Neural cell (in vitro differentiated cells): ENCODE measurements around the gene MICAL2. TPM values are rescaled to one million over a fixed set of nuclear protein-coding genes. Genes with fewer than 3 reads are reported as not detected.

Experiments used
- H2AFZ ChIP-seq: fragments of 200-600, 300-800 bp; sonication (generic), shearing (Covaris generic); 2 replicates; pipeline ENCODE4 v1.6.0; 2014; ENCODE audit warnings: low read depth, mild to moderate bottlenecking, antibody characterized with exemption, low read length, moderate library complexity
- H3F3A ChIP-seq: fragments of 200-600 bp; shearing (Covaris generic); 2 replicates; pipeline ENCODE4 v1.6.1; 2016; ENCODE audit warnings: mild to moderate bottlenecking, moderate library complexity, mixed read lengths, antibody characterized with exemption, low read length; ENCODE audit not compliant: insufficient read depth, poor library complexity, severe bottlenecking
- H3K27ac ChIP-seq: fragments of 200-600, 300-800 bp; sonication (generic), shearing (Covaris generic); 2 replicates; pipeline ENCODE4 v1.5.1; 2014; ENCODE audit warnings: mild to moderate bottlenecking, low read length, moderate library complexity
- H3K27me3 ChIP-seq: fragments of 300-800, 200-600 bp; sonication (generic), shearing (Covaris generic); 2 replicates; pipeline ENCODE4 v1.6.0; 2014; ENCODE audit warnings: mild to moderate bottlenecking, low read depth, low read length, moderate library complexity; ENCODE audit not compliant: insufficient read depth
- H3K36me3 ChIP-seq: fragments of 300-800, 200-600 bp; sonication (generic), shearing (Covaris generic); 2 replicates; pipeline ENCODE4 v1.5.1; 2014; ENCODE audit warnings: mild to moderate bottlenecking, antibody characterized with exemption, low read length, moderate library complexity; ENCODE audit not compliant: insufficient read depth
- H3K4me2 ChIP-seq: fragments of 300-800, 200-600 bp; sonication (generic), shearing (Covaris generic); 2 replicates; pipeline ENCODE4 v1.6.0; 2014; ENCODE audit warnings: mild to moderate bottlenecking, low read length
- H3K4me3 ChIP-seq: fragments of 300-800, 200-600 bp; sonication (generic), shearing (Covaris generic); 2 replicates; pipeline ENCODE4 v1.5.1; 2014; ENCODE audit warnings: mild to moderate bottlenecking, low read length, moderate library complexity
- H3K79me2 ChIP-seq: fragments of 200-600 bp; shearing (Covaris generic); replicated peaks from 2 replicates; pipeline ENCODE4 v1.6.0; 2014; ENCODE audit warnings: mild to moderate bottlenecking, low read length, moderate library complexity; ENCODE audit not compliant: insufficient read depth
- H3K9ac ChIP-seq: fragments of 300-800, 200-600 bp; sonication (generic), shearing (Covaris generic); 2 replicates; pipeline ENCODE4 v1.6.1; 2016; ENCODE audit warnings: mild to moderate bottlenecking, low read length, mixed read lengths
- H3K9me2 ChIP-seq: fragments of 200-600 bp; shearing (Covaris generic); 2 replicates; pipeline ENCODE4 v1.6.1; 2016; ENCODE audit warnings: mild to moderate bottlenecking, low read length, mixed read lengths; ENCODE audit not compliant: insufficient read depth
- H3K9me3 ChIP-seq: fragments of 200-600, 300-800 bp; sonication (generic), shearing (Covaris generic); 2 replicates; pipeline ENCODE4 v1.6.1; 2016; ENCODE audit warnings: mild to moderate bottlenecking, mixed run types, low read length, moderate library complexity, mixed read lengths
- H4K20me1 ChIP-seq: fragments of 200-600 bp; shearing (Covaris generic); 2 replicates; pipeline ENCODE4 v1.6.1; 2016; ENCODE audit warnings: mild to moderate bottlenecking, mixed run types; ENCODE audit not compliant: insufficient read depth
- EP300 ChIP-seq: fragments of 450-650 bp; conservative IDR thresholded peaks from 2 replicates; pipeline ENCODE4 v1.6.1; 2014; ENCODE audit warnings: antibody characterized with exemption, mild to moderate bottlenecking, moderate library complexity; ENCODE audit not compliant: poor library complexity, severe bottlenecking
- EZH2 ChIP-seq: fragments of 200-600, 300-800 bp; shearing (Covaris generic), sonication (generic); IDR thresholded peaks from 2 replicates; pipeline ENCODE4 v1.6.1; 2014; ENCODE audit warnings: antibody characterized with exemption, low read length, borderline replicate concordance, mild to moderate bottlenecking; ENCODE audit not compliant: insufficient read depth, poor library complexity, severe bottlenecking
- MXI1 ChIP-seq: fragments of 450-650 bp; conservative IDR thresholded peaks from 2 replicates; pipeline ENCODE4 v1.6.1; 2014; ENCODE audit warnings: antibody characterized with exemption, mild to moderate bottlenecking; ENCODE audit not compliant: poor library complexity, severe bottlenecking
- POLR2AphosphoS5 ChIP-seq: IDR thresholded peaks from 2 replicates; pipeline ENCODE4 v1.6.1; 2012
- RAD21 ChIP-seq: fragments of 450-650 bp; conservative IDR thresholded peaks from 2 replicates; pipeline ENCODE4 v1.6.1; 2014; ENCODE audit warnings: antibody characterized with exemption, mild to moderate bottlenecking, moderate library complexity
- SMC3 ChIP-seq: fragments of 450-650 bp; conservative IDR thresholded peaks from 2 replicates; pipeline ENCODE4 v1.6.1; 2014; ENCODE audit warnings: antibody characterized with exemption, mild to moderate bottlenecking, moderate library complexity; ENCODE audit not compliant: poor library complexity
- TAF1 ChIP-seq: IDR thresholded peaks from 2 replicates; pipeline ENCODE4 v1.6.1; 2012; ENCODE audit warnings: low read depth
- polyA plus RNA-seq: library from polyadenylated mRNA; depleted of rRNA; stranded (reverse); fragments of >200 nt; gene quantifications from 2 replicates; pipeline ENCODE4 v1.2.3, GENCODE V29; 2014
- TF ChIP-seq, protein P1 (sequence below): fragments of 450-650 bp; IDR thresholded peaks from 2 replicates; pipeline ENCODE4 v1.5.1; 2014; ENCODE audit warnings: antibody characterized with exemption, mild to moderate bottlenecking, moderate library complexity; ENCODE audit not compliant: poor library complexity, severe bottlenecking
- TF ChIP-seq, protein P2 (sequence below): IDR thresholded peaks from 2 replicates; pipeline ENCODE4 v1.6.1; 2012; ENCODE audit warnings: borderline replicate concordance

Gene MICAL2
- polyA plus RNA-seq, 1 donor from 2014 or later = 2.2 TPM

DNA sequence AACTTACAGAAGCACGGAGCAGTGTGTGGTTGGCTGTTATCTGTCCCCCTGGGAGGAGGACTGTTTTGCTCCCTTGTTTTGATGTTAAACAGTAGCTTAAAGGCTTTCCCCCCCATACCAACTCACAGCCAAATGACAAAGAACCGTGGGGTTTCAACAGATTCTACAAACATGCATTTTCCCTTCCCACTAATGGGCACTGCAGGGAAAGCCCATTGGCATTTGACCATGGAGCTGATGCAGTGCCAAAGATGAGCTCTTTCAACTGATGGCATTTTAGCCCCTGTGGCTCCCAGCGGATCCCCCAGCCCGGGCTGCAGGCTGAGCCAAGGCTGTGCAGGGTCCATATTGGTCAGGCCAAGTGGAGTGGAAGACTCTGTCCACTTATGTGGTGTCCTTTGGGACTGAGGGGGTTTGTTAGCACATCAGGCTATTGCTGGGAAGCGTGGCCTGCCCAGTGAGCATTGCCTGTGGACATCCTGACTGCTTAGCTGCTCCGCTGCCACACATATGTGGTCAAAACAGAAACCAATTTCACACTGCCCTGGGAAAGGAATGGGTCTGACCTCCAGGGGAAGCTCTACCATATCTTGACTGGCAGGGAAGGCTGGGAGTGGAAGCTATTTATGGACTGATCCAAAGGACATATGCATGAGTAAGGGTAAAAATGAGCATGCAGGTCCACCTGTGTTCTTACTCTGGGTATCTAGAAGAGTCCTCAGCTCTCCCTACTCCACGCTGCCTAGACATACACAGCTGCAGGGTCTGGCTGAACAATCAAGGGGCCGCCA lies 150.5 kb downstream of the MICAL2 start:
- no peaks in the 10 kb centered on the region for H4K20me1 ChIP-seq
- no peak overlapping the region for H3K4me2 ChIP-seq
- H2AFZ ChIP-seq = no peak overlapping the region
- no peaks in the 10 kb centered on the region for H3K9me3 ChIP-seq
- no peak overlapping the region for H3K9ac ChIP-seq
- no peaks in the 10 kb centered on the region for H3K27me3 ChIP-seq
- H3K27ac ChIP-seq = no peak overlapping the region
- H3K36me3 ChIP-seq = no peaks in the 10 kb centered on the region
- no peaks in the 10 kb centered on the region for H3F3A ChIP-seq
- H3K79me2 ChIP-seq = no peaks in the 10 kb centered on the region
- TF ChIP-seq MXI1 = no peak
- TF ChIP-seq POLR2AphosphoS5 = no peak
- TF ChIP-seq EP300 = no peak
- TF ChIP-seq TAF1 = no peak
- no peak for TF ChIP-seq EZH2
- no peak overlapping the region for H3K4me3 ChIP-seq
- H3K9me2 ChIP-seq = no peaks in the 10 kb centered on the region

DNA sequence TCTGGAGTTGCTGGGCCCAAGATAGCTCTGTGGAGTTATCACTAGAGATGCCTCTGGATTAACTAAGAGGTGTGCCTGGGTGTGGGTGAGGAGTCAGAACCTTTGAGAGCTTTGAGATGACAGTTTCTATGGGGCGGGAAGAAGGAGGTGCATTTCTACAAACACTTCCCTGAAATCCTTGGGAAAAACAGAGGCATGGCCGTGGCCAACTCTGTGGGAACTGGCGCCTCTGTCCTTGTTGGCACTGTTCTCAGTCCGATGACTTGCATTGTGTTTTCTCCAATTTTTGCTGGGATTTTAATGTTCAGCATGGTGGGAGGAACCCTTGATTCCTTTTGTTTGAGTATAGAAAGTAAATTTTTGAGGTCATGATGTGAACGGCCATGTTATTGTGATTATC lies 151.2 kb downstream of the MICAL2 start:
- no peaks in the 10 kb centered on the region for H3K36me3 ChIP-seq
- no peak overlapping the region for H3K9ac ChIP-seq
- no peaks in the 10 kb centered on the region for H3K9me2 ChIP-seq
- no peak overlapping the region for H3K27ac ChIP-seq
- H4K20me1 ChIP-seq = no peaks in the 10 kb centered on the region
- H2AFZ ChIP-seq = no peak overlapping the region
- H3K4me3 ChIP-seq = no peak overlapping the region
- H3K9me3 ChIP-seq = no peaks in the 10 kb centered on the region
- H3K79me2 ChIP-seq = no peaks in the 10 kb centered on the region
- H3F3A ChIP-seq = no peaks in the 10 kb centered on the region
- H3K4me2 ChIP-seq = no peak overlapping the region
- no peaks in the 10 kb centered on the region for H3K27me3 ChIP-seq
- no peak for TF ChIP-seq EZH2
- TF ChIP-seq, protein P1, sequence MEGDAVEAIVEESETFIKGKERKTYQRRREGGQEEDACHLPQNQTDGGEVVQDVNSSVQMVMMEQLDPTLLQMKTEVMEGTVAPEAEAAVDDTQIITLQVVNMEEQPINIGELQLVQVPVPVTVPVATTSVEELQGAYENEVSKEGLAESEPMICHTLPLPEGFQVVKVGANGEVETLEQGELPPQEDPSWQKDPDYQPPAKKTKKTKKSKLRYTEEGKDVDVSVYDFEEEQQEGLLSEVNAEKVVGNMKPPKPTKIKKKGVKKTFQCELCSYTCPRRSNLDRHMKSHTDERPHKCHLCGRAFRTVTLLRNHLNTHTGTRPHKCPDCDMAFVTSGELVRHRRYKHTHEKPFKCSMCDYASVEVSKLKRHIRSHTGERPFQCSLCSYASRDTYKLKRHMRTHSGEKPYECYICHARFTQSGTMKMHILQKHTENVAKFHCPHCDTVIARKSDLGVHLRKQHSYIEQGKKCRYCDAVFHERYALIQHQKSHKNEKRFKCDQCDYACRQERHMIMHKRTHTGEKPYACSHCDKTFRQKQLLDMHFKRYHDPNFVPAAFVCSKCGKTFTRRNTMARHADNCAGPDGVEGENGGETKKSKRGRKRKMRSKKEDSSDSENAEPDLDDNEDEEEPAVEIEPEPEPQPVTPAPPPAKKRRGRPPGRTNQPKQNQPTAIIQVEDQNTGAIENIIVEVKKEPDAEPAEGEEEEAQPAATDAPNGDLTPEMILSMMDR = no peak
- no peak for TF ChIP-seq POLR2AphosphoS5
- no peak for TF ChIP-seq MXI1
- TF ChIP-seq, protein P2, sequence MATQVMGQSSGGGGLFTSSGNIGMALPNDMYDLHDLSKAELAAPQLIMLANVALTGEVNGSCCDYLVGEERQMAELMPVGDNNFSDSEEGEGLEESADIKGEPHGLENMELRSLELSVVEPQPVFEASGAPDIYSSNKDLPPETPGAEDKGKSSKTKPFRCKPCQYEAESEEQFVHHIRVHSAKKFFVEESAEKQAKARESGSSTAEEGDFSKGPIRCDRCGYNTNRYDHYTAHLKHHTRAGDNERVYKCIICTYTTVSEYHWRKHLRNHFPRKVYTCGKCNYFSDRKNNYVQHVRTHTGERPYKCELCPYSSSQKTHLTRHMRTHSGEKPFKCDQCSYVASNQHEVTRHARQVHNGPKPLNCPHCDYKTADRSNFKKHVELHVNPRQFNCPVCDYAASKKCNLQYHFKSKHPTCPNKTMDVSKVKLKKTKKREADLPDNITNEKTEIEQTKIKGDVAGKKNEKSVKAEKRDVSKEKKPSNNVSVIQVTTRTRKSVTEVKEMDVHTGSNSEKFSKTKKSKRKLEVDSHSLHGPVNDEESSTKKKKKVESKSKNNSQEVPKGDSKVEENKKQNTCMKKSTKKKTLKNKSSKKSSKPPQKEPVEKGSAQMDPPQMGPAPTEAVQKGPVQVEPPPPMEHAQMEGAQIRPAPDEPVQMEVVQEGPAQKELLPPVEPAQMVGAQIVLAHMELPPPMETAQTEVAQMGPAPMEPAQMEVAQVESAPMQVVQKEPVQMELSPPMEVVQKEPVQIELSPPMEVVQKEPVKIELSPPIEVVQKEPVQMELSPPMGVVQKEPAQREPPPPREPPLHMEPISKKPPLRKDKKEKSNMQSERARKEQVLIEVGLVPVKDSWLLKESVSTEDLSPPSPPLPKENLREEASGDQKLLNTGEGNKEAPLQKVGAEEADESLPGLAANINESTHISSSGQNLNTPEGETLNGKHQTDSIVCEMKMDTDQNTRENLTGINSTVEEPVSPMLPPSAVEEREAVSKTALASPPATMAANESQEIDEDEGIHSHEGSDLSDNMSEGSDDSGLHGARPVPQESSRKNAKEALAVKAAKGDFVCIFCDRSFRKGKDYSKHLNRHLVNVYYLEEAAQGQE = no peak
- no peak for TF ChIP-seq SMC3
- no peak for TF ChIP-seq EP300
- TF ChIP-seq RAD21 = no peak
- TF ChIP-seq TAF1 = no peak
